KOPT-K1 (cell line): ENCODE results near the gene C19orf47.

Experiments used
- H3K27ac ChIP-seq: fragments of 200-600 bp; sonication (generic); 2 replicates; pipeline ENCODE4 v1.5.1; 2016; ENCODE audit warnings: antibody characterized with exemption, mild to moderate bottlenecking, low read depth, low read length; ENCODE audit not compliant: poor library complexity, severe bottlenecking
- H3K36me3 ChIP-seq: fragments of 200-600 bp; sonication (generic); 2 replicates; pipeline ENCODE4 v1.5.1; 2017; ENCODE audit warnings: antibody characterized with exemption, mild to moderate bottlenecking, low read length, moderate library complexity; ENCODE audit not compliant: insufficient read depth
- H3K9me3 ChIP-seq: fragments of 200-600 bp; sonication (generic); 2 replicates; pipeline ENCODE4 v1.5.1; 2017; ENCODE audit warnings: antibody characterized with exemption, low read length, mild to moderate bottlenecking; ENCODE audit not compliant: insufficient read depth, poor library complexity, severe bottlenecking

C19orf47 gene

DNA sequence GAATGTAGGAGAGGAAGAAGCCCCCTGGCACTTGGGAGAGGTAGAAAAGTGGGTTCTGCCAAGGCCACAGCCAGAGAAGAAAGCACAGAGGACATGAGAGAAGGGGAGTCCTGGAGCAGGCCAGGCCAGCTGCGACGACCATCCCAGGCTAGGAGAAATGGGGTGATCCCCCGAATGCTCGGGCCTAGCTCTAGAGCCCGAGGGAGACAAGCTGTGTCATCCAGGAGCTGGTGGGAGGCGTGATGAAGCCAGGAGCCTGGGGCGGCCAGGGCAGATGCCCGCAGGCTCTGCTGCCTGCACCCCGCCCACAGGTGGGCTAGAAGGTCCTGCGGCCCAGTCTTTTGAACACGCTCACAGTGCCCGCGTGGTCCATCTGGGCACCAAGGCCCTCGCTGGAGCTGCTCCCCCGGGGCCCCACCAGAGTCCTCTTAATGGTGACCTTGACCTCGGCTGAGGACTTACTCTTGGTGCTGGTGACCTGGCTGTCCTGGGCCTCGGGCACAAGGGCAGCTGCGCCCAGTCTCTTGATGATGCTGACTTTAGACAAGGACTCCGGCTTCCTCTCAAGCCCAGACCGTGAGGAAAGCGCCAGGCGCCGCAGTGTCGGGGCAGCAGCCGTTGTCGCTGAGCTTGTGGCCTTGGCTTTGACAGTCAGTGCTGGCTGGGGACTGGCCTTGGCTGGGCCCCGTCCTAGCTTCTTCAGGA, 26.5 kb downstream of the C19orf47 start:
- no peak overlapping the region for H3K27ac ChIP-seq
- H3K36me3 ChIP-seq: peaks cover 97% of the 10 kb centered on the region
- H3K9me3 ChIP-seq: no peaks in the 10 kb centered on the region

DNA sequence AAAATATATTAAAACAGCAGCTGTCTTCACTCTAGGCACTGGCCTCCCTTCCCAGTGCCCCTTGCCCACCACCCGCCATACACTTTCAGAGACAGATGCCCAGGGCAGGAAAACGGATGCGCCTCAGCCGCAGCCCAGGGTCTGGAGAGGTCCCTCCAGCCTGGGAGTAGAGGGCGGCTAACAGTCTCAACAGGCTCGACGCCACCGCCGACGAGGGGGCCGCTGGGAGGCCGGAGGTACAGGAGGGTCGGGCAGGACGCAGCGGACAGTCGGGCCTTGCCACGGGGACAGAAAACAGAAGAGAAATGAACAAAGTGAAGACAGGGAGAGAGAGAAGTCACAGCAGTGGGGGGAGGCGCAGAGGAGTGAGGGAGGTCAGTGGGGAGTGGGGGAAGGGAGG, 27.1 kb downstream of the C19orf47 start:
- H3K27ac ChIP-seq: no peak overlapping the region
- H3K9me3 ChIP-seq: no peaks in the 10 kb centered on the region
- H3K36me3 ChIP-seq: peaks cover 97% of the 10 kb centered on the region

DNA sequence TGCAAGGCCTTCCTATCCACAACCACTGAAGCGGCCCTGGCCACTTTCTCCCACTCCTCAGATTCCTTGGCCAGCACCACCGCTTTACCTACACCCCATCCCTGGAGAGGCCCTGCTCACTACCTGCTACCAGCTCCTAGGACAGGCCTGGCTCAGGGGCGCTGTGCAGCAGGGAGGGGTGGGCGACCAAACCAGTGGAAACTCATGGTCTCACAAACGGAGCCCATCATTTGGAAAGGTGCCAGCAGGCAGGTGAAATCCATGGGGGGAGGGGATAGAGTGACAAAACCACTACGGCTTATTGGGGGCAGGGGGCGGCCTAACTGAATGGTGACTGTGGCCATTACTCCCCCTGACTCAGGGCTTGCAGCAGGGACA, 27.6 kb downstream of the C19orf47 start:
- H3K9me3 ChIP-seq: no peaks in the 10 kb centered on the region
- H3K27ac ChIP-seq: no peak overlapping the region
- H3K36me3 ChIP-seq: peaks cover 93% of the 10 kb centered on the region

GRCh38 chr19:40317338-40317737, 30.9 kb downstream of the C19orf47 start:
- Histone ChIP-seq H3K9me3 (no peaks in the 10 kb centered on the region), H3K27ac (no peak overlapping the region), H3K36me3 (peaks cover 61% of the 10 kb centered on the region)

DNA sequence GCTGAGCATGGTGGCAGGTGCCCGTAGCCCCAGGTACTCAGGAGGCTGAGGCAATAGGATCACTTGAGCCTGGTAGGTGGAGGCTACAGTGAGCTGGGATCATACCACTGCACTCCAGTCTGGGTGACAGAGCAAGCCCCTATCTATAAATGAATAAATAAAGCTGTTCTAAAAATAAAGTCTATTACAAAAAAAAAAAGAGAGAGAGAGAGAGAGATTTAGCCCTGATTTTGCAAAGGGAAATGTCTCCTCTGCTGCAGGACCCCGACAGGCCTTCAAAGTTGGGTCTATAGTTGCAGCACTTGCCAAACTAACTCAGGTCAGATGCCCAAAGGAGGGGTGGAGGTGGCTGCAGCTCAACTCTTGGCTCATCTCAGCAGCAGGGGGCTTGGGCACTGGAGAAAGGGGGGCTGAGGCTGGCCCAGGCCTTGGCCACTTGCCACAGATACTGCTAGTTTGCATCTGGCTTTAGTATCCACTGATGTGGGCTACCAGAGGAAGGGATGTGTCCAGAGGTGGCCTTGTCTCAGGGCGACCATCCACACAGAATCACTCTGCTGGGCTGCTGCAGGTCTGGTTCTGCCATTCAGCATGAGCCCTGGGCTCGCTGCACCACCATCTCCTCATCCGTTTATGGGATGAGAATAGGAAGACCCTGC, 32.3 kb downstream of the C19orf47 start:
- Histone ChIP-seq H3K36me3 (peaks cover 47% of the 10 kb centered on the region), H3K27ac (no peak overlapping the region)

GRCh38 chr19:40314656-40315055, 33.5 kb downstream of the C19orf47 start:
- H3K36me3 ChIP-seq: peaks cover 35% of the 10 kb centered on the region; the same call in 1 of the 2 replicates

More for the DNA sequence above, 32.3 kb downstream of the C19orf47 start:
- H3K9me3 ChIP-seq: no peaks in the 10 kb centered on the region

GRCh38 chr19:40313229-40313983, 34.8 kb downstream of the C19orf47 start:
- Histone ChIP-seq H3K27ac (no peak overlapping the region), H3K36me3 (peaks cover 25% of the 10 kb centered on the region; the same call in 1 of the 2 replicates)

More at GRCh38 chr19:40314656-40315055, 33.5 kb downstream of the C19orf47 start:
- H3K27ac ChIP-seq: no peak overlapping the region
- no peaks in the 10 kb centered on the region for H3K9me3 ChIP-seq

GRCh38 chr19:40312533-40312932, 35.7 kb downstream of the C19orf47 start:
- H3K27ac ChIP-seq: no peak overlapping the region
- H3K36me3 ChIP-seq: peaks cover 17% of the 10 kb centered on the region; the same call in 1 of the 2 replicates
- H3K9me3 ChIP-seq: no peaks in the 10 kb centered on the region

More at GRCh38 chr19:40313229-40313983, 34.8 kb downstream of the C19orf47 start:
- H3K9me3 ChIP-seq: no peaks in the 10 kb centered on the region

DNA sequence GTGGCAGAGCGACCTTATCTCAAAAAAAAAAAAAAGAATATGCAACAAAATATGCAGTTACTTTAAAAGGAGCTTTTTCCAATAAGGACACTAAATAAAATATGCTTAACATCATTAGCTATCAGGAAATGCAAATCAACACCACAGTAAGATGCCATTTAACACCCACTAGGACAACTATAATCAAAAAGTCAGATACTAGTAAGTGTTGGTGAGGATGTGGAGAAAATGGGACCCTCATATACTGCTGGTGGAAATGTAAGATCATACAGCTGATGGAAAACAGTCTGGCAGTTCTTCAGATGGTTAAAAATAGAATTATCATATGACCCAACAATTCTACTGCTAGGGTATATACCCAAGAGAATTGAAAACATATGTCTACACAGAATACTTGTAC, 38.5 kb downstream of the C19orf47 start:
- Histone ChIP-seq H3K36me3 (no peaks in the 10 kb centered on the region; the same call in 1 of the 2 replicates), H3K9me3 (no peaks in the 10 kb centered on the region), H3K27ac (no peak overlapping the region)

- H3K36me3 ChIP-seq: no peaks in the 10 kb centered on the region
- no peaks in the 10 kb centered on the region for H3K9me3 ChIP-seq
- no peak overlapping the region for H3K27ac ChIP-seq
Measured at GRCh38 chr19:40305403-40305802, 42.8 kb downstream of the C19orf47 start.

GRCh38 chr19:40304306-40304705, 43.9 kb downstream of the C19orf47 start:
- Histone ChIP-seq H3K9me3 (no peaks in the 10 kb centered on the region), H3K36me3 (no peaks in the 10 kb centered on the region), H3K27ac (no peak overlapping the region)

- H3K27ac ChIP-seq: no peak overlapping the region
- H3K9me3 ChIP-seq: no peaks in the 10 kb centered on the region
- H3K36me3 ChIP-seq: no peaks in the 10 kb centered on the region
Measured at GRCh38 chr19:40303765-40304164, 44.4 kb downstream of the C19orf47 start.

GRCh38 chr19:40302224-40303011, 45.8 kb downstream of the C19orf47 start:
- H3K36me3 ChIP-seq: no peaks in the 10 kb centered on the region
- H3K27ac ChIP-seq: no peak overlapping the region

GRCh38 chr19:40300668-40301067, 47.5 kb downstream of the C19orf47 start:
- no peak overlapping the region for H3K27ac ChIP-seq
- H3K36me3 ChIP-seq: no peaks in the 10 kb centered on the region
- H3K9me3 ChIP-seq: no peaks in the 10 kb centered on the region

More at GRCh38 chr19:40302224-40303011, 45.8 kb downstream of the C19orf47 start:
- H3K9me3 ChIP-seq: no peaks in the 10 kb centered on the region
